Mammary epithelial cell (primary cell): ENCODE results near the gene ZNF534.
"Not testable (repeated sequence)": the region's sequence is repeated elsewhere in the genome, so short reads cannot be mapped to it uniquely, and the experiment has no call there.

Experiments
- EZH2 ChIP-seq: IDR thresholded peaks from 2 replicates; pipeline ENCODE4 v1.6.1; 2012; ENCODE audit warnings: low read length, inconsistent platforms, borderline replicate concordance
- TF ChIP-seq, protein P1 (sequence below), 2 donors: IDR thresholded peaks in 1 of 2; conservative IDR thresholded peaks in 1 of 2; 2 replicates each; pipeline ENCODE4 v1.5.1; 2011 to 2012; ENCODE audit warnings: inconsistent platforms in 2 of 2, low read length in 2 of 2, mild to moderate bottlenecking in 2 of 2, control low read depth in 1 of 2, low read depth in 1 of 2; ENCODE audit not compliant: insufficient read depth in 1 of 2; ENCODE audit errors: extremely low read depth in 1 of 2

DNA sequence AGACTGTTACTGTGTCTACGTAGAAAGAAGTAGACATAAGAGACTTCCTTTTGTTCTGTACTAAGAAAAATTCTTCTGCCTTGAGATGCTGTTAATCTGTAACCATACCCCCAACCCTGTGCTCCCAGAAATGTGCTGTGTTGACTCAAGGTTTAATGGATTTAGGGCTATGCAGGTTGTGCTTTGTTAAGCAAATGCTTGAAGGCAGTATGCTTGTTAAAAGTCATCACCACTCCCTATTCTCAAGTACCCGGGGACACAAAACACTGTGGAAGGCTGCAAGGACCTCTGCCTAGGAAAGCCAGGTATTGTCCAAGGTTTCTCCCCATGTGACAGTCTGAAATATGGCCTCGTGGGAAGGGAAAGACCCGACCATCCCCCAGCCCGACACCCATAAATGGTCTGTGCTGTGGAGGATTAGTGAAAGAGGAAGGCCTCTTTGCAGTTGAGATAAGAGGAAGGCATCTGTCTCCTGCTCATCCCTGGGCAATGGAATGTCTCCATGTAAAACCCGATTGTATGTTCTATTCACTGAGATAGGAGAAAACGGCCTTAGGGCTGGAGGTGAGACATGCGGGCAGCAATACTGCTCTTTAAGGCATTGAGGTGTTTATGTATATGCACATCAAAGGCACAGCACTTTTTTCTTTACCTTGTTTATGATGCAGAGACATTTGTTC, 56.8 kb downstream of the ZNF534 start:
- TF ChIP-seq, protein P1, sequence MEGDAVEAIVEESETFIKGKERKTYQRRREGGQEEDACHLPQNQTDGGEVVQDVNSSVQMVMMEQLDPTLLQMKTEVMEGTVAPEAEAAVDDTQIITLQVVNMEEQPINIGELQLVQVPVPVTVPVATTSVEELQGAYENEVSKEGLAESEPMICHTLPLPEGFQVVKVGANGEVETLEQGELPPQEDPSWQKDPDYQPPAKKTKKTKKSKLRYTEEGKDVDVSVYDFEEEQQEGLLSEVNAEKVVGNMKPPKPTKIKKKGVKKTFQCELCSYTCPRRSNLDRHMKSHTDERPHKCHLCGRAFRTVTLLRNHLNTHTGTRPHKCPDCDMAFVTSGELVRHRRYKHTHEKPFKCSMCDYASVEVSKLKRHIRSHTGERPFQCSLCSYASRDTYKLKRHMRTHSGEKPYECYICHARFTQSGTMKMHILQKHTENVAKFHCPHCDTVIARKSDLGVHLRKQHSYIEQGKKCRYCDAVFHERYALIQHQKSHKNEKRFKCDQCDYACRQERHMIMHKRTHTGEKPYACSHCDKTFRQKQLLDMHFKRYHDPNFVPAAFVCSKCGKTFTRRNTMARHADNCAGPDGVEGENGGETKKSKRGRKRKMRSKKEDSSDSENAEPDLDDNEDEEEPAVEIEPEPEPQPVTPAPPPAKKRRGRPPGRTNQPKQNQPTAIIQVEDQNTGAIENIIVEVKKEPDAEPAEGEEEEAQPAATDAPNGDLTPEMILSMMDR (conservative IDR thresholded peaks at IDR 0.05 in 1 of 2, IDR thresholded peaks at IDR 0.05 in 1 of 2; ENCODE audit: extremely low read depth in 1 of 2, insufficient read depth in 1 of 2, low read depth in 1 of 2, low read length in 2 of 2) = not testable (repeated sequence)
- not testable (repeated sequence) for TF ChIP-seq EZH2
